Loucy (cell line): Measurements from ENCODE around the gene MAT1A.

Experiments
- EZH2phosphoT487 ChIP-seq: fragments of 200-600 bp; IDR thresholded peaks from 2 replicates; pipeline ENCODE4 v1.6.1; 2018; ENCODE audit warnings: antibody characterized with exemption, mild to moderate bottlenecking, moderate library complexity, borderline replicate concordance
- TF ChIP-seq, protein P1 (sequence below): fragments of 200-600 bp; sonication (generic); conservative IDR thresholded peaks from 2 replicates; pipeline ENCODE4 v1.5.1; 2014; ENCODE audit warnings: mild to moderate bottlenecking, antibody characterized with exemption, low read length

- TF ChIP-seq, protein P1, sequence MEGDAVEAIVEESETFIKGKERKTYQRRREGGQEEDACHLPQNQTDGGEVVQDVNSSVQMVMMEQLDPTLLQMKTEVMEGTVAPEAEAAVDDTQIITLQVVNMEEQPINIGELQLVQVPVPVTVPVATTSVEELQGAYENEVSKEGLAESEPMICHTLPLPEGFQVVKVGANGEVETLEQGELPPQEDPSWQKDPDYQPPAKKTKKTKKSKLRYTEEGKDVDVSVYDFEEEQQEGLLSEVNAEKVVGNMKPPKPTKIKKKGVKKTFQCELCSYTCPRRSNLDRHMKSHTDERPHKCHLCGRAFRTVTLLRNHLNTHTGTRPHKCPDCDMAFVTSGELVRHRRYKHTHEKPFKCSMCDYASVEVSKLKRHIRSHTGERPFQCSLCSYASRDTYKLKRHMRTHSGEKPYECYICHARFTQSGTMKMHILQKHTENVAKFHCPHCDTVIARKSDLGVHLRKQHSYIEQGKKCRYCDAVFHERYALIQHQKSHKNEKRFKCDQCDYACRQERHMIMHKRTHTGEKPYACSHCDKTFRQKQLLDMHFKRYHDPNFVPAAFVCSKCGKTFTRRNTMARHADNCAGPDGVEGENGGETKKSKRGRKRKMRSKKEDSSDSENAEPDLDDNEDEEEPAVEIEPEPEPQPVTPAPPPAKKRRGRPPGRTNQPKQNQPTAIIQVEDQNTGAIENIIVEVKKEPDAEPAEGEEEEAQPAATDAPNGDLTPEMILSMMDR, result no peak
- no peak for TF ChIP-seq EZH2phosphoT487
These were observed 21.2 kb downstream of the MAT1A start for GRCh38 chr10:80268266-80268665.
